ENCODE results near the gene COMMD2.

COMMD2 gene

GRCh38 chr3:149752051-149752787 is at the start of gene COMMD2:
TSS of gene COMMD2 (minus strand) at chr3:149752489. CDS start at chr3:149752444, 45 bp downstream.
- TF ChIP-seq, protein P1, sequence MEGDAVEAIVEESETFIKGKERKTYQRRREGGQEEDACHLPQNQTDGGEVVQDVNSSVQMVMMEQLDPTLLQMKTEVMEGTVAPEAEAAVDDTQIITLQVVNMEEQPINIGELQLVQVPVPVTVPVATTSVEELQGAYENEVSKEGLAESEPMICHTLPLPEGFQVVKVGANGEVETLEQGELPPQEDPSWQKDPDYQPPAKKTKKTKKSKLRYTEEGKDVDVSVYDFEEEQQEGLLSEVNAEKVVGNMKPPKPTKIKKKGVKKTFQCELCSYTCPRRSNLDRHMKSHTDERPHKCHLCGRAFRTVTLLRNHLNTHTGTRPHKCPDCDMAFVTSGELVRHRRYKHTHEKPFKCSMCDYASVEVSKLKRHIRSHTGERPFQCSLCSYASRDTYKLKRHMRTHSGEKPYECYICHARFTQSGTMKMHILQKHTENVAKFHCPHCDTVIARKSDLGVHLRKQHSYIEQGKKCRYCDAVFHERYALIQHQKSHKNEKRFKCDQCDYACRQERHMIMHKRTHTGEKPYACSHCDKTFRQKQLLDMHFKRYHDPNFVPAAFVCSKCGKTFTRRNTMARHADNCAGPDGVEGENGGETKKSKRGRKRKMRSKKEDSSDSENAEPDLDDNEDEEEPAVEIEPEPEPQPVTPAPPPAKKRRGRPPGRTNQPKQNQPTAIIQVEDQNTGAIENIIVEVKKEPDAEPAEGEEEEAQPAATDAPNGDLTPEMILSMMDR (IDR thresholded peaks at IDR 0.05), result peak; percentile 26 to 39
- DNase-seq, result peak; percentile 63 to 82
- Histone ChIP-seq H3K4me3 (peak within 1 kb of the TSS; percentile 73 to 86), H3K27me3 (no peaks in the 10 kb centered on the region), H3K27ac (peak within 1 kb of the TSS; percentile 78 to 80), H3K36me3 (peaks cover 23 to 31% (median 30%) of the 10 kb centered on the region in 3 donors), H3K4me1 (peaks cover 0 to 10% (median 5%) of the 10 kb centered on the region in 4 donors), H3K9me3 (no peaks in the 10 kb centered on the region)
- intact Hi-C loops (cut with DNase I; ENCODE audit: low total_unique reads), result no loop called here

GRCh38 chr3:149801639-149802038 is 49.4 kb upstream of the COMMD2 start:
- H3K9me3 ChIP-seq, result no peaks in the 10 kb centered on the region
- no peak overlapping the region for H3K27ac ChIP-seq
- TF ChIP-seq, protein P1 (IDR thresholded peaks at IDR 0.05), result no peak
- H3K4me1 ChIP-seq, result no peaks in the 10 kb centered on the region
- H3K27me3 ChIP-seq, result no peaks in the 10 kb centered on the region
- no peak for DNase-seq
- H3K4me3 ChIP-seq, result no peak overlapping the region
- intact Hi-C loops (cut with DNase I; ENCODE audit: low total_unique reads), result no loop called here
- H3K36me3 ChIP-seq, result no peaks in the 10 kb centered on the region

GRCh38 chr3:149801195-149801594 is 48.9 kb upstream of the COMMD2 start:
- Histone ChIP-seq H3K36me3 (no peaks in the 10 kb centered on the region), H3K27ac (no peak overlapping the region), H3K4me1 (no peaks in the 10 kb centered on the region), H3K9me3 (no peaks in the 10 kb centered on the region), H3K27me3 (no peaks in the 10 kb centered on the region), H3K4me3 (no peak overlapping the region)
- TF ChIP-seq, protein P1 (IDR thresholded peaks at IDR 0.05), result no peak
- DNase-seq, result no peak
- intact Hi-C loops (cut with DNase I; ENCODE audit: low total_unique reads), result no loop called here

DNA sequence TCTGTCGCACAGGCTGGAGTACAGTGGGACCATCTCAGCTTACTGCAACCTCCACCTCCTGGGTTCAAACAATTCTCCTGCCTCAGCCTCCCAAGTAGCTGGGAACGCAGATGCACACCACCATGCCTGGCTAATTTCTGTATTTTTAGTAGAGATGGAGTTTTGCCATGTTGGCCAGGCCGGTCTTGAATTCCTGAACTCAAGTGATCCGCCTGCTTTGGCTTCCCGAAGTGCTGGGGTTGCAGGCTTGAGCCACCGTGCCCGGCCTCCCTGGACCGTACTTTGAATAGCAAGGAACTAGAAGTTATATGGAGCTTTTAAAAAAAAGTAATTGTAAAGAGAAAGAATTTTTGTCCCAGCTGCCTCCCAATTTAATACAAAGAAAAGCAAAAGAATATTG is 48.4 kb upstream of the COMMD2 start:
- Histone ChIP-seq H3K36me3 (no peaks in the 10 kb centered on the region), H3K9me3 (no peaks in the 10 kb centered on the region), H3K4me1 (no peaks in the 10 kb centered on the region), H3K27me3 (no peaks in the 10 kb centered on the region), H3K4me3 (no peak overlapping the region), H3K27ac (no peak overlapping the region)
- intact Hi-C loops (cut with DNase I; ENCODE audit: low total_unique reads), result no loop called here
- TF ChIP-seq, protein P1 (IDR thresholded peaks at IDR 0.05), result no peak
- DNase-seq, result no peak

GRCh38 chr3:149796026-149796425 is 43.7 kb upstream of the COMMD2 start:
- no peaks in the 10 kb centered on the region for H3K27me3 ChIP-seq
- H3K27ac ChIP-seq, result no peak overlapping the region
- DNase-seq, result no peak
- H3K36me3 ChIP-seq, result no peaks in the 10 kb centered on the region
- H3K9me3 ChIP-seq, result no peaks in the 10 kb centered on the region
- intact Hi-C loops (cut with DNase I; ENCODE audit: low total_unique reads), result no loop called here
- no peak overlapping the region for H3K4me3 ChIP-seq
- TF ChIP-seq, protein P1 (IDR thresholded peaks at IDR 0.05), result no peak
- no peaks in the 10 kb centered on the region for H3K4me1 ChIP-seq
